NCI-H748 (cell line): ENCODE results near the gene DLL3.

ENCODE experiments used
- DNase-seq: peaks from one replicate; lab custom pipeline; 2025; ENCODE audit not compliant: unreplicated experiment; lab: John Stamatoyannopoulos, UW

The DLL3 gene

GRCh38 chr19:39515551-39516191, 16.9 kb downstream of the DLL3 start:
- DNase-seq: no peak

GRCh38 chr19:39516270-39516669, 17.5 kb downstream of the DLL3 start:
- DNase-seq: no peak

- no peak for DNase-seq
These were observed 18.7 kb downstream of the DLL3 start for GRCh38 chr19:39517432-39517831.

- no peak for DNase-seq
These were observed 19.7 kb downstream of the DLL3 start for GRCh38 chr19:39518458-39518857.

DNA sequence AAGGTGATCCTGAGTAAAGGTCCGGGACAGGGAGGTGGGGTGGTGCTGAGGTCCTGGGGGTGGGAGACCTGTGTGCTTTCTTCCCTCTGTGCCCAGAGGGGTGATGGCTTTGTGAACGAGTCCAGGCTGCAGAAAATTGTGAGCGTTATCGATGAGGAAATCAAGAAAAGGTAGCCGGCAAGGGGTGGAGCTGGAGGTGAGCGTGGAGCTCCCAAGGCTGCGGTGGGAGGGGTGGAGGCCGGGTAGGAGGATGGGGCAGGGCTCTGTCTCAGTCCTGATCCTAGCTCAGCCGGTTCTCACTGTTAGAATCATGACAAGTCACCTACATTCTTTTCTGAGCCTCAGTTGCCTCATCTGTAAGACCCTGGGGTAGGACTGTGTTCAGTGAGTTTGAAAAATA, 20.2 kb downstream of the DLL3 start:
- no peak for DNase-seq

DNA sequence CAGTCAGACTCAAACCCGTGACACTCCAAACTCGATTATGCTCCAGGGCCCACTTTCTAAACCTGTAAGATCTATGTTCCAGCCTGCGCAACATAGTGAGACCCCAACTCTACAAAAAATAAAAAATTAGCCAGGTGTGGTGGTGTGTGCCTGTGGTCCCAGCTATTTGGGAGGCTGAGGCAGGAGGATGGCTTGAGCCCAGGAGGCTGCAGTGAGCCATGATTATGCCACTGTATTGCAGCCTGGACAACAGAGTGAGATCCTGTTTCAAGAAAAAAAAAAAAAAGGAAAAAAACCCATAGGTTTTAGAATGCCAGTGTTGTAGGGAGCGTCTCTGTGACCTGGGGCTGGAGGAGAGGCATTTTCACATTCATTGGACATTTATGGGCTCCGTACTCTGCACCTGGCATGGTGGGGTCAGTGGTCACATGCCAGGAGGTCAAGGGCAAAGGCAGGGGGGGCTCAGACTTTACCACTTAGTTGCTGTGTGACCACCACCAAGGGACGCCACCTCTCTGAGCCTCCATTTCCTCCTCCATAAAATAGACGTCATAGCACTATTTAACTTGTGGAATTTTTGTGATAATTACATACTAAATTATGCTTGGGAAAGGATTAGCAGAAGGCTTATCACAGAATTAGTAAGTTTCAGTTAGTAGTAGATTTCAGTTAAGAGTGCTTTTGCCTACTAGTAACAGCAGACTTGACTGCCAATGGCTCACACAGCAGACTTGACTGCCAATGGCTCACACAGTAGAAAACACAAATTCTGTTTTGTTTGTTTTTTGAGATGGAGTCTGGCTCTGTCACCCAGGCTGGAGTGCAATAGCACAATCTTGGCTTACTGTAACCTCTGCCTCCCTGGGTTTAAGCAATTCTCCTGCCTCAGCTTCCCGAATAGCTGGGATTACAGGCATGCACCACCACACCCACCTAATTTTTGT, 22.1 kb downstream of the DLL3 start:
- DNase-seq: no peak

GRCh38 chr19:39524495-39524894, 25.7 kb downstream of the DLL3 start:
- no peak for DNase-seq

DNA sequence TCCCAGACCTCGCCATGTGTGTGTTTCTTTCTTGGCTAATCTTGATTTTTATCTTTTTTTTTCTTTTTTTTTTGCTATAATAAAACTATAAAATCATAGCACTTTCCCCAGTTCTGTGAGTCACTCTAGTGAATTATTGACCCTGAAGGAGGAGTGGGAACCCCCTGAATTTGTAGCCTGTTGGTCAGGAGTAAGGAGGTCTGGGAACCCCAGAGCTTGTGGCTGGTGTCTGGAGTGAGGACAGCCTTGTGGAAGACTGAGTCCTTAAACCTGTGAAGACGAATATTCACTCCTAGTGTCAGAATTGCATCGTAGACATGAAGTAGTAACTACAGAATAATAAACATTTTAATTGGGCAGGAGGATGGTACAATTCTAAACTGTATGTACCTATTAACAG, 26.5 kb downstream of the DLL3 start:
- no peak for DNase-seq

- no peak for DNase-seq
These were observed 33.1 kb downstream of the DLL3 start for GRCh38 chr19:39531834-39532232.

GRCh38 chr19:39532233-39533002, 33.7 kb downstream of the DLL3 start, which contains the start of gene EID2B:
EID2B (minus strand) TSS chr19:39532852; CDS start chr19:39532802, 50 bp downstream.
- DNase-seq: peak; percentile 98

DNA sequence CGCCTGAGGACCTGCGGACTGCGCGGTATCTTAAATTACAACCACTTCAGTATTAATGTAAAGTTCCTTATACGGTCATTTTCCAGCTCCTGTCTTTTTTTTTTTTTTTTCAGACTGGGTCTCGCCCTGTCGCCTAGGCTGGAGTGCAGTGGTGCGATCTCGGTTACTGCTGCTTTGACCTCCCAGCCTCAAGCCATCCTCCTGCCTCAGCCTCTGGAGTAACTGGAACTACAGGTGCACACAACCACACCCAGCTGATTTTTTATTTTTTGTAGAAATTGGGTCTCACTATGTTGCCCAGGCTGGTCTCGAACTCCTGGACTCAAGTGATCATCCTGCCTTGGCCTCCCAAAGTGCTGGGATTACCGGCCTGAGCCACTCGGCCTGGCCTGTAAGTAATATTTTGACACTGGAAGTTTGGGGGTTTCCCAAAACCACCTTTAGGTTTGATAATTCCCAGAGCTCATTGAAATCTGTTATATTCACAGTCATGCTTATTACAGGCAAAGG, 34.3 kb downstream of the DLL3 start:
- no peak for DNase-seq

DNA sequence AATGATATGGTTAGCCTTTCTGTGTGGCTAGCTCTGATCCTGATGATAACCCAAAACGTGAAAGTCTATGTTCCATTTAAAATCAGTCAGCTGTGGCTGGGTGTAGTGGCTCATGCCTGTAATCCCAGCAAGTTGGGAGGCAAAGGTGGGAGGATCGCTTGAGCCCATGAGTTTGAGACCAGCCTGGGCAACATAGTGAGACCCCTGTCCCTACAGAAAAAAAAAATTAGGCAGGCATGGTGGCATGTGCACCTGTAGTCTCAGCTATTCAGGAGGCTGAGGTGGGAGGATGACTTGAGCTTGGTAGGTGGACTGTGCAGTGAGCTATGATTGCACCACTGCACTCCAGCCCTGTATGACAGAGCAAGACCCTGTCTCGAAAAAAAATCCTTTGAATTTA, 35.0 kb downstream of the DLL3 start:
- DNase-seq: no peak

DNA sequence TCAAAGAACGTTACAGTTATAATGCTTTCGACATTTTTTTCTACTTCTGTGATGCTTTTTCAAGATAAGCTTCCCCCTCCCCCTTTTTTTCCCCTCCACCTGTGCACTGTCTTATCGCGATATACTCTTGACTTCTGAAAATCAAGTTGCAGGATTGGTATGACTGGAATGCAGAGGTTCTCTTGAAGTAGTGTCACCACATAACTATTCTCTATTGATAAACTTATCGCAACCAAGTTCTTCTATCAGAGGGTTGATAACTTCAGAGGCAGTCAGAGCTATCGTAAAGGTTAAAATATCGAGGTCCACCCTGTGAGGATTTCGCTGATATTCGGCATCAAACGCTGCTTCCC, 40.4 kb downstream of the DLL3 start:
- DNase-seq: no peak

GRCh38 chr19:39539518-39540332, 41.0 kb downstream of the DLL3 start, which contains the start of gene EID2:
EID2 (minus strand) TSS chr19:39540161; CDS start chr19:39540079, 82 bp downstream.
- peak; percentile 97 for DNase-seq

DNA sequence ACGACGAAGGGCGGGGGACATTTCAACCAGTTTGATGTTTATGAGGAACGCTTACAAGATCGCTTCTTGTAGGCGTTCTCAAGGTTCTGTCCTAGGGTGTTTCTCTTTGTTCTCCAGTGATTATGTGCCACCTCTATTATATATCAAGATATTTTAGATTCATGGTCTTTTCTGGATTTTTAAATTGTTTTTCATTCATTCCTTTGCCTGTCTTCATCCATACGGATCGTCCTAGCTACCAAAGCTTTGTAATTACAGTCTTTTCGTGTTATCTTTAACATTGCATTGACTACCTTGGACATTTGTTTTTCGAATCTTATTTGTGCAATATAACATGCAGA, 41.6 kb downstream of the DLL3 start:
- DNase-seq: no peak

GRCh38 chr19:39542206-39542605, 43.5 kb downstream of the DLL3 start:
- DNase-seq: peak; percentile 14

DNA sequence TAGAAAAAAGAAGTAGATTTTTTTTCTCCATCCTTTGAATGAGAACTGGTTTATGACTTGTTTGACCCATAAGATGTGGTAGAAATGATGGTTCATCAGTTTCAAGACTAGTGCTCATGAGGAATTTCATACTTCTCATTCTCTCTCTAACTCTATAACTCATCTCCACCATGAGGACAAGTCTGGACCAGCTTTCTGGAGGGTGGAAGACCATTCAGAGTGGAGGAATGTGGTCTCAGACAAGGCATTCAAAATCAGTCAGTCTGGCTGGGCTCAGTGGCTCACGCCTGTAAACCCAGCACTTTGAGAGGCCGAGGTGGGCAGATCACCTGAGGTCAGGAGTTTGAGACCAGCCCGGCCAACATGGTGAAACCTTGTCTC, 44.7 kb downstream of the DLL3 start:
- no peak for DNase-seq

- DNase-seq: no peak
These were observed 45.6 kb downstream of the DLL3 start for GRCh38 chr19:39544226-39544903.

DNA sequence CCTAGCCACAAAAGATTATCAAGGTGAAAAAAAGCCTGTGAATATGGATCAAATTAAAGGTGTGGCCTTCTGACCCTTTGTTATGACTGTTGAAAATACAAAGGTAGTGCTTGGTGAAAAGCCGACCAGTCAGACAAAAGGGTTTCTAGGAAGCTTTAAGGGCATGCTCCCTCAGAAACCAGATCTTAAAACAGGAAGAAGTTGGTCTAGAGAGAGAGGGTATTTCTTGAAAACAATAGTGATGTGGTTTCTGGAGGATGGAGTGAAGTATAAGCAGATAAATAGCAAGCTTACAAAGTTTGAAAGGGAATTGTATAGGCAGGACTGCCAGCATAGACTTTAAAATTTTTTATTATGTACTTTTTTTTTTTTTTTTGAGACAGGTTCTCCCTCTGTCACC, 46.2 kb downstream of the DLL3 start:
- no peak for DNase-seq

- peak; percentile 84 for DNase-seq
These were observed 47.9 kb downstream of the DLL3 start for GRCh38 chr19:39546599-39546998.
